Measurements from ENCODE around the gene FAM111A. TPM values are rescaled to one million over a fixed set of nuclear protein-coding genes. Genes with fewer than 3 reads are reported as not detected.
"Not testable (repeated sequence)": the region's sequence is repeated elsewhere in the genome, so short reads cannot be mapped to it uniquely, and the experiment has no call there.

The FAM111A gene
- total RNA-seq, 1 donor from 2014 or later, result 13.1 TPM

DNA sequence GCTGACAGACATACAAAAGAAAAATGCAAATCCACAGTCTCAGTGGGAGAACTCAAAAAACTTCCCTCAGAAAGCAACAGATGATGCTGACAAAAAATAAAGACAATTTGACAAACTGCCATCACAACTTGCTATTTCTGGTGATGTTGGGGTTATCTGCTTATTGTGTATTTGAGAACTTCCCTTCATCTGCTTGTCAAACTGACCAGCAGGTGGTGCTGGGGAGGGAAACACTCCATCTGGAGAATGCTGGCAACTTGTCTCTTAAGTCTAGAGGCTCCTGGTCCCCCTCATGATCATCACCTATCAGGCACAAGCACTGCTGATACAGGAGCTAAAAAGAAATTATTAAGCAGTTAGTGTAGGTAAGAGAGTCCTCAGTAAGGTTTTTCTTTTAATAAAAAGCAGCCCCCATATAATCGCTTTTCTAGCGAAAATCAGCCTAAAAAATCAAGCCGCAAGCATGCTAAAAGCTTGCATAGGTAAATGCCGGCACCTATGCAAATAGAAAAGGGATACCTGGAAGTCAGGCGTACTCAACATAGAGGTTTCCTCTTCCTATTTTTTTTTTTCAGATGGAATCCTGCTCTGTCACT lies 45.4 kb upstream of the FAM111A start:
- DNase-seq (ENCODE audit: low read depth), result peak; percentile 24

GRCh38 chr11:59097938-59098337 lies 44.7 kb upstream of the FAM111A start:
- H3K4me3 ChIP-seq (ENCODE audit: insufficient read depth, low read depth, low read length); H3K9me3 ChIP-seq (ENCODE audit: insufficient read depth, low read depth, low read length); H3K9me3 Mint-ChIP-seq (ENCODE audit: unreplicated experiment); H3K4me2 ChIP-seq (ENCODE audit: low read length); H3K4me1 Mint-ChIP-seq (ENCODE audit: low read depth, unreplicated experiment); FAIRE-seq; H3K36me3 ChIP-seq (ENCODE audit: insufficient read depth, low read length); H3K27me3 ChIP-seq (ENCODE audit: insufficient read depth, low read length); H2AFZ ChIP-seq (ENCODE audit: low read depth, low read length); H3K4me1 ChIP-seq (ENCODE audit: insufficient read depth, low read length); DNase-seq (ENCODE audit: low read depth); H3K79me2 ChIP-seq (ENCODE audit: insufficient read depth, low read length); H3K4me3 Mint-ChIP-seq (ENCODE audit: unreplicated experiment); H4K20me1 ChIP-seq (ENCODE audit: insufficient read depth, low read length); H3K36me3 Mint-ChIP-seq (ENCODE audit: low read depth, unreplicated experiment); H3K27ac ChIP-seq (ENCODE audit: low read depth, low read length); H3K9ac ChIP-seq (ENCODE audit: low read length); H3K27ac Mint-ChIP-seq (ENCODE audit: unreplicated experiment): not testable (repeated sequence)
- H3K27me3 Mint-ChIP-seq (ENCODE audit: low read depth, unreplicated experiment), result peaks cover 28% of the 10 kb centered on the region

More for the DNA sequence above, 45.4 kb upstream of the FAM111A start:
- Mint-ChIP-seq H3K27ac (ENCODE audit: unreplicated experiment) (no peak overlapping the region), H3K27me3 (ENCODE audit: low read depth, unreplicated experiment) (peaks cover 22% of the 10 kb centered on the region), H3K9me3 (ENCODE audit: unreplicated experiment) (no peaks in the 10 kb centered on the region), H3K36me3 (ENCODE audit: low read depth, unreplicated experiment) (no peaks in the 10 kb centered on the region), H3K4me1 (ENCODE audit: low read depth, unreplicated experiment) (no peaks in the 10 kb centered on the region), H3K4me3 (ENCODE audit: unreplicated experiment) (no peak overlapping the region)
- Histone ChIP-seq H4K20me1 (ENCODE audit: insufficient read depth, low read length) (no peaks in the 10 kb centered on the region), H3K4me1 (ENCODE audit: insufficient read depth, low read length) (peaks cover 4% of the 10 kb centered on the region), H2AFZ (ENCODE audit: low read depth, low read length) (no peak overlapping the region), H3K27me3 (ENCODE audit: insufficient read depth, low read length) (peaks cover 7% of the 10 kb centered on the region), H3K4me2 (ENCODE audit: low read length) (no peak overlapping the region), H3K27ac (ENCODE audit: low read depth, low read length) (no peak overlapping the region), H3K9me3 (ENCODE audit: insufficient read depth, low read depth, low read length) (no peaks in the 10 kb centered on the region), H3K4me3 (ENCODE audit: insufficient read depth, low read depth, low read length) (no peak overlapping the region), H3K9ac (ENCODE audit: low read length) (no peak overlapping the region), H3K36me3 (ENCODE audit: insufficient read depth, low read length) (no peaks in the 10 kb centered on the region), H3K79me2 (ENCODE audit: insufficient read depth, low read length) (no peaks in the 10 kb centered on the region)
- peak; percentile 58 for TF ChIP-seq CTCF (IDR thresholded peaks at IDR 0.05; ENCODE audit: insufficient read depth, low read depth, low read length)
- no peak for TF ChIP-seq EZH2 (IDR thresholded peaks at IDR 0.05; ENCODE audit: insufficient read depth, low read length)
- no peak for FAIRE-seq

- Mint-ChIP-seq H3K4me1 (ENCODE audit: low read depth, unreplicated experiment) (peaks cover 3% of the 10 kb centered on the region), H3K9me3 (ENCODE audit: unreplicated experiment) (no peaks in the 10 kb centered on the region), H3K27me3 (ENCODE audit: low read depth, unreplicated experiment) (peaks cover 53% of the 10 kb centered on the region), H3K36me3 (ENCODE audit: low read depth, unreplicated experiment) (no peaks in the 10 kb centered on the region), H3K27ac (ENCODE audit: unreplicated experiment) (no peak overlapping the region), H3K4me3 (ENCODE audit: unreplicated experiment) (peak overlapping the region; percentile 58)
- DNase-seq (ENCODE audit: low read depth) (no peak), FAIRE-seq (no peak)
- Histone ChIP-seq H2AFZ (ENCODE audit: low read depth, low read length) (peak overlapping the region; percentile 71), H3K4me3 (ENCODE audit: insufficient read depth, low read depth, low read length) (peak overlapping the region; percentile 46), H4K20me1 (ENCODE audit: insufficient read depth, low read length) (no peaks in the 10 kb centered on the region), H3K4me2 (ENCODE audit: low read length) (peak overlapping the region; percentile 83), H3K36me3 (ENCODE audit: insufficient read depth, low read length) (no peaks in the 10 kb centered on the region), H3K27me3 (ENCODE audit: insufficient read depth, low read length) (peaks cover 7% of the 10 kb centered on the region), H3K27ac (ENCODE audit: low read depth, low read length) (no peak overlapping the region), H3K9me3 (ENCODE audit: insufficient read depth, low read depth, low read length) (no peaks in the 10 kb centered on the region), H3K79me2 (ENCODE audit: insufficient read depth, low read length) (no peaks in the 10 kb centered on the region), H3K4me1 (ENCODE audit: insufficient read depth, low read length) (peaks cover 5% of the 10 kb centered on the region), H3K9ac (ENCODE audit: low read length) (no peak overlapping the region)
- no peak for TF ChIP-seq CTCF (IDR thresholded peaks at IDR 0.05; ENCODE audit: insufficient read depth, low read depth, low read length)
These were observed 40.3 kb upstream of the FAM111A start for GRCh38 chr11:59102259-59102765.

All from astrocyte (in vitro differentiated cells and primary cell).